ENCODE measurements around the gene CELF5.

The CELF5 gene

GRCh38 chr19:3224346-3225168 is at the start of gene CELF5:
Gene CELF5, plus strand, starts transcription at chr19:3224661. Its CDS starts 79 bp downstream, at chr19:3224740.
- peak; percentile 54 for DNase-seq (ENCODE audit: low read depth)

GRCh38 chr19:3175781-3176714 is 48.4 kb upstream of the CELF5 start:
- DNase-seq (ENCODE audit: low read depth), result peak; percentile 94

- peak; percentile 95 for DNase-seq (ENCODE audit: low read depth)
Measured at GRCh38 chr19:3176715-3177501, 47.6 kb upstream of the CELF5 start.

GRCh38 chr19:3178377-3178972 is 46.0 kb upstream of the CELF5 start, which contains the start of gene S1PR4:
Gene S1PR4, plus strand, starts transcription at chr19:3178769. Its CDS starts 24 bp downstream, at chr19:3178793.
- DNase-seq (ENCODE audit: low read depth), result no peak

- DNase-seq (ENCODE audit: low read depth), result no peak
Measured at GRCh38 chr19:3178973-3179738, 45.3 kb upstream of the CELF5 start.

GRCh38 chr19:3179739-3180293 is 44.6 kb upstream of the CELF5 start:
- DNase-seq (ENCODE audit: low read depth), result no peak

GRCh38 chr19:3183721-3184641 is 40.5 kb upstream of the CELF5 start:
- no peak for DNase-seq (ENCODE audit: low read depth)

- peak; percentile 80 for DNase-seq (ENCODE audit: low read depth)
Measured at GRCh38 chr19:3184847-3185460, 39.5 kb upstream of the CELF5 start.

- DNase-seq (ENCODE audit: low read depth), result peak; percentile 94
Measured at GRCh38 chr19:3185461-3186159, 38.9 kb upstream of the CELF5 start, which contains the start of gene NCLN. Gene NCLN, plus strand, starts transcription at chr19:3185930. Its CDS starts 101 bp downstream, at chr19:3186031.

- DNase-seq (ENCODE audit: low read depth), result peak; percentile 31
Measured at GRCh38 chr19:3186160-3186688, 38.2 kb upstream of the CELF5 start.

GRCh38 chr19:3186891-3187661 is 37.4 kb upstream of the CELF5 start:
- DNase-seq (ENCODE audit: low read depth), result peak; percentile 52

- no peak for DNase-seq (ENCODE audit: low read depth)
Measured at GRCh38 chr19:3187662-3188511, 36.6 kb upstream of the CELF5 start.

- DNase-seq (ENCODE audit: low read depth), result no peak
Measured at GRCh38 chr19:3188627-3189596, 35.5 kb upstream of the CELF5 start.

GRCh38 chr19:3189702-3190469 is 34.6 kb upstream of the CELF5 start:
- DNase-seq (ENCODE audit: low read depth), result no peak
